ENCODE data around the gene CDRT15L2.
"Not testable (repeated sequence)": the region's sequence is repeated elsewhere in the genome, so short reads cannot be mapped to it uniquely, and the experiment has no call there.

Gene CDRT15L2

DNA sequence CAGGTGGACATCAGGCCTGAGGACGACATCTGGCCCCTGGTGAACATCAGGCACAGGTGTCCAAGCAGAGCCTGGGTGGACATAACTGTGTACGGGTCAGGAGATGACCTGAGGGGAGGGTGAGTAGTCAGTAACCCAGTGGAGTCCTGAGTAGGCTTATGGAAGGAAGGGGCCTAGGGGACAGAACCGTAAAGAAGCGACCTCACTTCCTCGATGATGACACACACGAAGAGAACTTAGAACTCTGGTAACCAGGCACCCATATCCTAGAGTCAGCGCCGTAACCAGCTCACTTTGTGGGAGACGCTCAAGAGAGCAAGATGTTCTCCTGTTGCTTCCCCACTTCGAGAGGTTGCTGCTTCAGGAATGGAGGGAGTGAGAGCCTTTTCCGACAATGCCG, at the start of gene CDRT15L2:
TSS of gene CDRT15L2 (plus strand) at position 301 of the 400 bp plus-strand sequence. CDS start at position 321, 20 bp downstream.
- DNase-seq: not testable (repeated sequence)

GRCh38 chr17:20530104-20530503, 49.4 kb upstream of the CDRT15L2 start:
- DNase-seq: not testable (repeated sequence)

- DNase-seq: not testable (repeated sequence)
Measured at GRCh38 chr17:20532544-20533090, 46.9 kb upstream of the CDRT15L2 start.

DNA sequence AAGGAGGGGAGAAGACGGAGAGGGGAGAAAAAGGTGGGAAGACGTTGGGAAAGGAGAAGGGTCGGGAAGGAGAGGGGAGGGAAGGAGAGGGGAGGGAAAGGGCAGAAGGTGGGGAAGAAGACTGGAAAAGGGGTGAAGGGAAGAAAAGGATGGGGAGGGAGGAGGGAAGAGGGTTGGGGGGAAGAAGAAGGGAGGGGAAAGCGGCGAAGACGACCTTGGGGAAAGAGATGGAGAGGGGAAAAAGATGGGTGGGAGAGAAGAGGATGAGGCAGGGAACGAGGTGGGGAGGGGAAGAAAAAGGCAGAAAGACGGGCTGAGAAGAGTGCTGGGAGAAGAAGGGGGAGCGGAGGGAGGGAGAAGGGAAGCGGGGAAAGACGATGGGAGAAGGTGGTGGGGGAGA, 46.3 kb upstream of the CDRT15L2 start:
- DNase-seq: not testable (repeated sequence)

- DNase-seq: not testable (repeated sequence)
Measured at GRCh38 chr17:20534711-20535550, 44.6 kb upstream of the CDRT15L2 start.

GRCh38 chr17:20540414-20540813, 39.1 kb upstream of the CDRT15L2 start:
- DNase-seq: not testable (repeated sequence)

DNA sequence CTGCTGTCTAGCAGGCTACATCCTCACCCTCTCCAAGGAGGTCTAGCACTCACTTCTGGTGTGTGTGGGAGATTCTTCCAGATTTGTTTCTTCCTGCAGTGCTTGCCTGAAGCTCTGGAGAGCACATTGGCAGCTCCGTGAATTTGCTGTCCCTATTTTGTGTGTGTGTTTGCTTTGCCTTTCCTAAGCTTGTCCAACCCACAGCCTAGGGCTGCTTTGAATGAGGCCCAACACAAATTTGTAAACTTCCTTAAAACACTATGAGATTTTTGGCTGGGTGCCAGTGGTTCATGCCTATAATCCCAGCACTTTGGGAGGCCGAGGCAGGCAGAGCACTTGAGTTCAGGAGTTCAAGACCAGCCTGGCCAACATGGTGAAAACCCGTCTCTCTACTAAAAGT, 38.7 kb upstream of the CDRT15L2 start:
- not testable (repeated sequence) for DNase-seq

DNA sequence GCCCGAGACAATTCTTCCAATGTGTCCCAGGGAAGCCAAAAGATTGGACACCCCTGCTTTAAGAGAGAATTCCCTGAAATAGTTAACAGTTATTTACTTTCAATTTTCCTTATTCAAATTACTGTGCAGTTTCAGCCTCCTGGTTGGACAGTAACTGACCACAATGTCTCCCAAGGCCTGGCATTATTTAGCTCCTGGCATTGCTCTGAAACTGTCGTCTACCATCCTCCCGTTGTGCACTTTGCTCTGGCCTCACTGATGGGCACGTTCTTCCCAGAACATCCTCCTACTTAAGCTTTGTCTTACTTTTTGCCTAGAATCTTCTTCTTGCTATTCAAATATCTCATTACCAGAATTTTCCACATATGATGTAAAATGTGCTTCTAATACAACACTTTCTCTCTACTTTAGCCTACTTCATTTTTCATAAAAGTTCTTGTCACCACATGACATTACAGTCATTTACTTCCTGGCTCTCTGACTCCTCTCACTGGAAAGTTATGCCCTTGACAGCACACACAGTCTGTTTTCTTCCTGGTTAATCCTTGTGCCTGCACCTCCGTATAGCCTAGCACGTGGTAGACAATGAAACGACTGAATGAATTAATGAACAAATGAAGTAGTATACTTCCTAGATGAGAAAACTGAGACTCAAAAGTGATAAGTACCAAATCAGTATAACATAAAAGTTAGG, 37.5 kb upstream of the CDRT15L2 start:
- not testable (repeated sequence) for DNase-seq

DNA sequence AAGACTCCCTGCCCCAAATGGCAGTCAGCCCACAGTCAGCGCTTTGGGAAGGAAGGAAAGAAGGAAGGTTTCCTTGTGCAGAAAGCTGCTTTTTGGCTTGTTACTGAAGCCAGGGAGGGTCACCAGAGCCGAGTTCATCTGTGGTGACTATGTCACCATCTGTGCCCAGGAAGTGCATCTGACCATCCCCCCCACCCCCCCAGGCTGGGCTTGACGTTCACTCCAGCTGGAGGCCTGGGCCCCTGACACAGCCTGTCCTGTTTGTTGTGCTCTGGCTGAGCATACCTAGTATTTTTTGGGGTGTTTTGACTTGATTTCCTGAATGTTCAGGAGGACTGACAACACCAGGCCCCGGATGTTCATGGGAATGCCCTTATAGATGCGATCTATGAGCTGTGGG, 31.6 kb upstream of the CDRT15L2 start:
- not testable (repeated sequence) for DNase-seq

DNA sequence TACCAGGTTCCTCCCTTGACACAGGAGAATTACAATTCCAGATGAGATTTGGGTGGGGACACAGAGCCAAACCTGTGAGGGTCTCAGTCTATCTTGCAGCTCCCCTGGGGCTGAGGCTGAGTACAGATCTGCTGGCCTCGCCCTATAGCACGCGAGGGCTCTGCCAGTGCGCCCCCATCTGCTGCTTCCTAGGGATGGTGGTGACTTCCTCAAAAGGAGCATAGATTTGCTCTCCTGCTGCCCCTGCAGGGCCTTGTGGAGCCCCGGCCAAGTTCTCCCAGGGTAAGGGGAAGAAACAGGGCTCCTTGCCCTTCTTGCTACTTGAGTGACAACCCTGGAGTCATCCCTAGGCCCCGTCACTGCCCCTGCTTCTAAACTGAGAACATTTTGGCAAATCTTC, 26.6 kb upstream of the CDRT15L2 start:
- DNase-seq: not testable (repeated sequence)

- not testable (repeated sequence) for DNase-seq
Measured at GRCh38 chr17:20554728-20555127, 24.8 kb upstream of the CDRT15L2 start.

- DNase-seq: not testable (repeated sequence)
Measured at GRCh38 chr17:20555135-20556010, 24.2 kb upstream of the CDRT15L2 start.

DNA sequence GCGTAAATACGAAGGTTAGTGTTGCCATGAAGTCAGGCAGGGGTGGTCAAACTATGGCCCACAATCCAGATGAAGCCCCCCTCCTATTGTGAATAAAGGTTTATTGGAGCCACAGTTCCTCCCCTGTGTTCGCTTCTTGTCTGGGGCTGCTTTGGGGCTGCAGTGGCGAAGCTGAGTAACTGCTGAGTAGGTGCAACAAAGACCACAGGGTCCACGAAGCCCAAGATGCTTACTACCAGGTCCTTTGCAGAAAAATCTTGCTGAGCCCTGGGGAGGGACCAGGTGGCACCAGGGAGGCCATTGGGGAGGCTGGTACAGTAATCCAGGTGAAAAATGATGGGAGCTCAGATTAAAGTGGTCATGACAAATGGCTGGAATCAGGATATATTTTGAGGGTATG, 21.4 kb upstream of the CDRT15L2 start:
- not testable (repeated sequence) for DNase-seq

DNA sequence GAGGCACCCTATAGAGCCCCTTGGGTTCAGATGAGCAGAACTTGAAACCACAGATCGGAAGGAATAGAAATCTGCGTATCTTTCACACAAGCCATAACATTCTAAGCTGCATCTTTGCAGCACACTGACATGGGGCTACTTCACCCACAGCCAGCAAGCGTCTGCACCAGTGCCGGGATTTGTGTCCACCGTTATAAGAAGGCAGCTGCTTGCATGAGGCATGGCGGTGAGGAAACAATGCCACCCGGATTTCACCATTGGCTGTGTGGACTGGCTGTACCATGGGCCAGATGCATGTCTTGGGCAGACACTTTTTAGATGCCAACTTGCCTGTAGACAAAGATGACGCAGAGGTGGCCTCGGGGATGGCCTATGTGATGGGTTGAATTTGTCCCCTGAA, 20.5 kb upstream of the CDRT15L2 start:
- not testable (repeated sequence) for DNase-seq

DNA sequence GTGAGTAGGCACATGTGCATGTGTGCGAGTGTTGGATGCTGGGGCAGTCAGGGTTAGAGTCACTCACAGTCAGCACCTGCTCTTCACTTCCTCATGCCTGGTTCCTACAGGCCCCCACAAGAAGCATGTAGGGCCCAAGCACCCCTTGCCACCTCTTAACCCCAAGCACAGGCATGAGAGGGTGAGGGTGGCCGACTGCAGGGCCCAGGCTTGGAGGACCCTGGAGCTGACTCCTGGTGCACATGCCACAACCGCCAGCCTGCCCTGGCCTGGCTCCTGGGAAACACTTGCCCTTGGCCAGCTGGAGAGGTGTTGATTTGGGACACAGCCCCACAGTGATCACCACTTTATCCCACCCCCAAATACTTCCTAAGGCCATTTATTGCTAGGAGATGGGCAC, 16.9 kb upstream of the CDRT15L2 start:
- no peak for DNase-seq

GRCh38 chr17:20565245-20565644, 14.3 kb upstream of the CDRT15L2 start:
- DNase-seq: not testable (repeated sequence)

DNA sequence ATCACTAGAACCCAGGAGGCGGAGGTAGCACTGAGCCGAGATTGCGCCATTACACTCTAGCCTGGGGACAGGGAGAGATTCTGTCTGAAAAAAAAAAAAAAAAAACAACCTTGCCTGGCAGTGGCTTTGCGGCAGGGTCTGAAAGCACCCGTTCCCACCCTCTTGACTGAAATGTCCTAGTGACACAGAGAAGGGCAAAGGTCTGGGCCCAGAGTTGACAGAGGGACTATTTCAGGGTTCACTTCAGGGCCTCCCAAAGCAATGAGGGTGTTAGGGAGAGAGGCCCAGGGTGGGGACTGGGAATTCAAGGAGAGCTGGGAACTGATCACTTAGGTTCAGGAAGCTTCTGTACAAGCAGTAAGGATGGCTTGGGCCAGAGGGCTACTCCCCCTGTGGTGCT, 13.8 kb upstream of the CDRT15L2 start:
- DNase-seq: no peak

GRCh38 chr17:20566736-20567135, 12.8 kb upstream of the CDRT15L2 start:
- DNase-seq: not testable (repeated sequence)

DNA sequence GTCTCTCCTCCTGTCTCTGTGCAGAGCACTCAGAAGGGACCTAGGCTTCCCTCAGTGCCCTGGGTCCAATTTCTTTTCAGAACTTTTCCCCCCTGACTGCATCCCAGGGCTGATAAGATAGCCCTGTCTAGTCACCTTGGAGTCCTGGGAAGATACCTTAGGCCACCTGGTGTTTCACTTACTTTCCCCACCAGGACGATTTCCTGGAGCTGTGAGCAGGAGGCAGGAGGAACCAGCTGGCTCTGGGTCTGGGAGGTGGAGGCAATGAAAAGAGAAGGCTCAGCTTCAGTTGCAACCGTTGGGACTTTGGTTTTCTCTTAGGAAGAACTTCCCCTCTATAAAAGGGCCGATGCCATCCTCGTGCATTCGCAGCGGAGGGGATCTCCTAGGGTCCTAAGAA, 12.1 kb upstream of the CDRT15L2 start:
- not testable (repeated sequence) for DNase-seq

- not testable (repeated sequence) for DNase-seq
Measured at GRCh38 chr17:20568604-20569003, 10.9 kb upstream of the CDRT15L2 start.

DNA sequence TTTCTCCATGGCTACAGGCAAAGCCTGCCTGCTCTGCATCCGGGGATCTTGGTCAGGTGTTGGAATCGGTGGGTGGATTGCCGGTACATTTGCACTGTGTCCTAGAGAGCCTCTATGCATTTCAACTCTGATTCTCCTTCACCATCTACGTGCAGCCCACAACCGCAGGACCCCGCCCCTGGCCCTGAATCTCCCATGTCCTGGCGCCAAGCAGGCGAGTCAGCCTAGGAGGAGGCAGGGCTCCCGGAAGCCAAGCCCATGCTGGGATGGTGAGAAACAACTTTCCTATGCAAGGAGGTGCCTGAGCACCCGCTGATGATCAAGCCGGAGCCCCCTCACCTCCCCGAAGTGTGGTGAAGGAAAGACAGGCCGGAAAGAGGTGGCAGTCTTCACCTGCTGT, 7.9 kb upstream of the CDRT15L2 start:
- DNase-seq: not testable (repeated sequence)

- DNase-seq: not testable (repeated sequence)
Measured at GRCh38 chr17:20573216-20573615, 6.3 kb upstream of the CDRT15L2 start.

DNA sequence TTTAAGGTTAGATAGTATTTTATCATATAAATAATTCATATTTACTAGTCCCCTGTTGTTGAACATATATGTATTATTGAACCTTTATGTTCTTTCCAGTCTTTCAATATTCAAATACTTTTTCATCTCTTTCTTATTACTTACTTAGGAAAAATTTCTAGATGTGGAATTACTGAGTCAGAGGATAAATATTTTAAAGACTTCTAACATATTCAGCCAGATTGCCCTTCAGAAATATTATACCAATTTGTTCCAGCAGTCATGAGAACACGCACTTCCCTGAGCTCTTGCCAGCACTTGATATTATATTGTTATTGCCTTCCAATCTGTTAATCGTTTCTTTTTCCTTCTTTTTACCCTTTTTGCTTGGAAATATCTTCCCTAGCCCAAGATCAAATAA, 4.5 kb upstream of the CDRT15L2 start:
- not testable (repeated sequence) for DNase-seq
